Mucosa of stomach (tissue), 1 donor: ENCODE measurements around the gene CHD5.

Experiments
- H3K27me3 ChIP-seq: one replicate; pipeline ENCODE4 v1.7.0; 2013; ENCODE audit warnings: mild to moderate bottlenecking, low read length; ENCODE audit not compliant: control insufficient read depth, insufficient read depth
- H3K36me3 ChIP-seq: one replicate; pipeline ENCODE4 v1.7.0; 2013; ENCODE audit warnings: low read length; ENCODE audit not compliant: control insufficient read depth, insufficient read depth
- H3K4me1 ChIP-seq: one replicate; pipeline ENCODE4 v1.7.0; 2013; ENCODE audit warnings: mild to moderate bottlenecking, low read length; ENCODE audit not compliant: control insufficient read depth, insufficient read depth
- H3K4me3 ChIP-seq: one replicate; pipeline ENCODE4 v1.7.0; 2013; ENCODE audit warnings: low read length
- H3K9ac ChIP-seq: one replicate; pipeline ENCODE4 v1.7.0; 2013; ENCODE audit warnings: mild to moderate bottlenecking, low read length, moderate library complexity
- H3K9me3 ChIP-seq: one replicate; pipeline ENCODE4 v1.7.0; 2013; ENCODE audit warnings: mild to moderate bottlenecking, low read length, moderate library complexity; ENCODE audit not compliant: control insufficient read depth
- donor health status: Pancreatic carcinoma.

The CHD5 gene

GRCh38 chr1:6178751-6179563 lies 1.2 kb downstream of the CHD5 start:
- Histone ChIP-seq H3K36me3 (no peaks in the 10 kb centered on the region), H3K4me1 (peaks cover 4% of the 10 kb centered on the region), H3K27me3 (peaks cover 45% of the 10 kb centered on the region), H3K9me3 (no peaks in the 10 kb centered on the region), H3K9ac (no peak overlapping the region), H3K4me3 (no peak overlapping the region)

DNA sequence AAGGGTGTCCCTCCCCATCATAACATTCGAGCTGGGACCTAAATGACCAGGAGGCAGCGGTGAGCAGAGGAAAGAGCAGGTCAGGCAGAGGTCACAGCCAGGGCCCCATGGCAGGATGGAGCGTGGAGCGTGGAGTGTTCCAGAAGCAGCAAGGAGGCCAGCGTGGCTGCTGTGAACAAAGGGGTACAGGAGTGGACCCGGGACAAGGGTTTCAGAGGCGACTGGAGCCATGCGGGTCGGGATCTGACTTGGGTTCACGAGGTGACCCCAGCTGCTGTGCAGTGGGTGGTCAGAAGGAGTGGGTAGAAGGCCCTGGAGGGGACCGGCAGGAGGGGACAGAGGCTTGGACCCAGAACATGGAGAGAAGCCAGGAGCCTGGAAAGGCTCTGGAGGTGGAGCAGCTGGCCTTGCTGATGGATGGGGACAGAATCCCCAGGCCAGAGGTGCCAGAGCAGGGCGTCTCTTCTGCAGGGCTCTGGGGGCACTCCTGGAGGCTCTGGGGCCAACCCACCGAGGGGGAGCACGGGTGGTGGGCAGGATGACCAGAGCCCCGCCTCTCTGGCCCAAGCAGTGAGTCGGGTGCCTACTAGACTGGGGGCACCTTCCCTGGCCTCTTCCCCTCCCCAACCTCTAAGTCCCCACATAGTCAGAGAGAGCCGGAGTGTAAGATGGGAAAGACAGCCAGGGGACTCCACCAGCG lies 2.3 kb downstream of the CHD5 start:
- Histone ChIP-seq H3K9ac (no peak overlapping the region), H3K4me3 (no peak overlapping the region), H3K9me3 (no peaks in the 10 kb centered on the region), H3K36me3 (no peaks in the 10 kb centered on the region), H3K4me1 (peaks cover 4% of the 10 kb centered on the region), H3K27me3 (peaks cover 45% of the 10 kb centered on the region)

- H3K9ac ChIP-seq = no peak overlapping the region
- H3K36me3 ChIP-seq = no peaks in the 10 kb centered on the region
- H3K4me1 ChIP-seq = peaks cover 4% of the 10 kb centered on the region
- peaks cover 43% of the 10 kb centered on the region for H3K27me3 ChIP-seq
- no peaks in the 10 kb centered on the region for H3K9me3 ChIP-seq
- H3K4me3 ChIP-seq = no peak overlapping the region
Measured at GRCh38 chr1:6176779-6177178, 3.3 kb downstream of the CHD5 start.

DNA sequence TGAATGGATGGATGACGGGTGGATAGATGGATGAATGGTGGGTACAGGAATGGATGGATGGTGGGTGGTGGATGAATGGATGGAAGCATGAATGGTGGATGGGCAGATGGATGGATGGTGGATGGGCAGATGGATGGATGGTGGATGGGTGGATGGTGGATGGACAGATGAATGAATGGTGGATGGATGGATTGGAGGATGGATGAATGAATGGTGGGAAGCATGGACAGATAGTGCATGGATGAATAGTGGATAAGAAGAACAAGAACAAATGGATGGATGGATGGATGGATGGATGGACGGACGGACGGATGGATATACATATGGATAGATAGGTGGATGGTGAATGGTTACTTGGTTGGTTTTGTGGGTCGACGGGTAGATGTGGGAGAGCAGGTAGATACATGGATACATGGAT lies 4.7 kb downstream of the CHD5 start:
- Histone ChIP-seq H3K27me3 (peaks cover 31% of the 10 kb centered on the region), H3K36me3 (no peaks in the 10 kb centered on the region), H3K4me1 (peaks cover 4% of the 10 kb centered on the region), H3K9me3 (no peaks in the 10 kb centered on the region), H3K4me3 (no peak overlapping the region), H3K9ac (no peak overlapping the region)

GRCh38 chr1:6174621-6175410 lies 5.3 kb downstream of the CHD5 start:
- Histone ChIP-seq H3K36me3 (no peaks in the 10 kb centered on the region), H3K4me1 (peaks cover 4% of the 10 kb centered on the region), H3K9ac (no peak overlapping the region), H3K9me3 (no peaks in the 10 kb centered on the region), H3K27me3 (peaks cover 31% of the 10 kb centered on the region), H3K4me3 (no peak overlapping the region)

DNA sequence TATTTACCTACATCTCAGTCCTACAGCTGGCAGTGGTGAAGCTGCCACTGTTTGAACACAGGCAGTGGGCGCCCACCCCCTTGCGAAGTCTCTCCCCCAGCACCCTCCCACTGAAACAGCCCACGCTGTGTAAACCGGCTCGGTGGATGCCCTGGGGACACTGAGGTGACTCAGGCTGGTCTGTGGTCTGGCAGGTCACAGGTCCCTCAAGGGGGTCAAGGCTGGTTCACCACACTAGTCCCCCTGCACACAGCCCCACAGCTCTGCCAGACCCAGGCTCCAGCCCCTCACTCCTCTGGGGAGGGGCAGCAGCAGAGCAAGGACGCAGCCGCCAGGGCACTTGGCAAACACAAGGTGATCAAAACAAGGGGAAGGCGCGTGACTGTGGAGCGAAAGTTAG lies 7.6 kb downstream of the CHD5 start:
- Histone ChIP-seq H3K4me3 (no peak overlapping the region), H3K4me1 (no peaks in the 10 kb centered on the region), H3K36me3 (no peaks in the 10 kb centered on the region), H3K9me3 (no peaks in the 10 kb centered on the region), H3K27me3 (peaks cover 18% of the 10 kb centered on the region), H3K9ac (no peak overlapping the region)

DNA sequence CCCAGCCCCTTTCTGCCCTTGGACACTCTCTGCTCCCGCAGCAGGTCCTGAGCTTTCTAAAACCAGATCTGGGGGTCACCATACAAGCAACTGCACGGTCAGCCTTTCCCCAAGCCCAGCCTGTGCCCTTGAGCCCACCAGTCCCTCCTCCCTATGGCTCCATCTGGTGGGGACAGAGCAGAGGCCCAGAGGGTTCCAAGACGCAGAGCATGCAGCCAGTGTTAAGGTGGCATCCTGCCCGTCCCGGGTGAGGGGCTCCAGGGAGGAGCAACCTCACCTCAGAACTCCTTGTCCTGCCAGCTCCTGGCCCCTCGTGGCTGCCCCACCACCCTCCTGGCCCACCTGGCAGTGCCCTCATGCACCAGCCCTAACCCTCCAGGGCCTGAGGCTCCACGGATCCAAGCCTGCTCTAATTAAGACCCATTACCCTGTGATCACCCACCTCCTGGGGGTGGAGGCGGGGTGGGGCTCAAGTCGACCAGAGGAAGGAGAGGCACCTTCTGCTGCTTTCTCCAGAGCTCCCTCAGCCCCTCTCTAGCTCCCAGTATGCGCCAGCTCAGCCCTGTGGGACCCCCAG lies 8.5 kb downstream of the CHD5 start:
- Histone ChIP-seq H3K9ac (no peak overlapping the region), H3K27me3 (peaks cover 10% of the 10 kb centered on the region)

DNA sequence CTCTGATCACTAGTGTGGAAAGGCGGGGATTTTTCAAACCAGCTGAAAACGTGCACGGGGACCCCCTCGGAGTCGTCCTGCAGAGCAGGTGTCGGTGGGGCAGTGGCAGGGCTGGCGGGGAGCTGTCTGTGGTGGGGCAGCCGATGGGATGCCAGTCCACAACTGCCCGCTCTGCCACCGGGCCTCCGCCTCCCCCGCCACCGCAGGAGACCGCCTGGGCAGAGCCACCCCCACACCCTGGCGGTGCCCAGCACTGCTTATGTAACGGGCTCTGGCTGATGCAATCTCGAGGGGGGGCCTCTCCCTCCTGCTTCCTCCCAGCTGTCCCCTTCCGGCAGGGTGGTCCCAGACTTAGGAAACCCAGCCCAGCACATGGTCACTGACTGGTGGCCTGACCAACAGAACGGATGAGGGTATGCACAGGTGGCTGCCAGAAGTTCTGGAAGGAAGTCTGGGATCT lies 9.3 kb downstream of the CHD5 start:
- H3K27me3 ChIP-seq = peaks cover 4% of the 10 kb centered on the region
- no peaks in the 10 kb centered on the region for H3K9me3 ChIP-seq
- no peak overlapping the region for H3K9ac ChIP-seq

More for the DNA sequence above, 8.5 kb downstream of the CHD5 start:
- Histone ChIP-seq H3K4me1 (no peaks in the 10 kb centered on the region), H3K4me3 (no peak overlapping the region), H3K36me3 (no peaks in the 10 kb centered on the region), H3K9me3 (no peaks in the 10 kb centered on the region)

DNA sequence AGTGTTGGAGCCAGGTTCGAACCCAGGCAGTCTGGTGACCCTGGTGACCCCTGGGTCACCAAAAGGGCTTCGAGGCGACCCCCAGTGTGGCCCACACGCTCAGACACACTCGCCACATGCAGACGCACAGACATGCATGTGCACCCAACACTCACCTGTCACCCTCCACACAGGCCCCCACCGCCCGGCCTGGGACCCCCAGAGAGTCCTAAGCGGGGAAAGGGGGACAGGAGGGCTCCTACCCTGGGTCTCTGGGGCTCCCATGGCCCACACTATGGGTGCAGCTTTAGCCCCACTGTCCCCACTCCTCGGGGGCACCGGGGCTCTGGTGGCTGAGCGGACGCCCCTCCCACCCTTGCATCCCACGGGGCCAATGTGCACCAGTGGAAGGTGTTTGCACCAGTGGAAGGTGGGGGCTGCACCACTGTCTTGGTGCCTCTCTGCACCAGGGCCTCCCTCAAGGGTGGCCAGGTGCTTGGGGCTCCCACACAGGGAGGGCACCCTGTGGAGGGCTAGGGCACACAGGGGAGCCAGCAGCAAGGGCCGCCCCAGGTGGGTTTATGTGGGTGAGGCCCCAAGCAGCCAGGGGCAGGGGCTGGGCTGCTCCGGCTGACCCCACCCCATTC lies 9.9 kb downstream of the CHD5 start:
- no peak overlapping the region for H3K4me3 ChIP-seq

More for the DNA sequence above, 9.3 kb downstream of the CHD5 start:
- no peaks in the 10 kb centered on the region for H3K36me3 ChIP-seq
- no peaks in the 10 kb centered on the region for H3K4me1 ChIP-seq
- H3K4me3 ChIP-seq = no peak overlapping the region

DNA sequence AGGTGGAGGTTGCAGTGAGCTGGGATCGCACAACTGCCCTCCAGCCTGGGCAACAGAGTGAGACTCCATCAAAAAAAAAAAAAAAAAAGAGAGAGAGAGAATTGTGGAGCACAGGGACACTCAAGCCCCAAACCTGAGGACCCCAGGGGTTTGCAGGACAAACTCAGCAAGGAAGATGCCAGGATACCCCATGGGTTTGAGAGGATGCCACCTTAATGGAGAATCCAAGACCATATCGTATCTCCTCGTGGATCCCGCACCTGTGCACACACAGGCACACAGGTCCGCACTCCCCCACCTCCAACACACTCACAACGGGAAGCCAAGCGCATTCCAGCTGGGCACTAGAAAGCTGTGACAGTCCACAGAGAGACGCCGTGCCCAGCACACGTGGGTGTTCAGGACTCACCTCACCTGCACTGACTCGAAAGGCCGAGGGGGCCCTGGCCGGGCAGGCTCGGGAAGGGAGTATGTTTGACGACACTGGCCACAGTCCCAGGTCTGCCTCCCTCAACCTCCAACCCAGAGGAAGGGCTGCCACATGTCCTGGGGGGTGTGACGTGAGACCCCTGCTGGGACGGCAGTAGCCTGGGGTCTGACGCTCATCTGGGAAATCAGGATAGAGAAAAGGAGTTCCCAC lies 11.1 kb downstream of the CHD5 start:
- Histone ChIP-seq H3K36me3 (no peaks in the 10 kb centered on the region), H3K9me3 (no peaks in the 10 kb centered on the region), H3K27me3 (peaks cover 6% of the 10 kb centered on the region), H3K4me3 (no peak overlapping the region), H3K9ac (no peak overlapping the region), H3K4me1 (no peaks in the 10 kb centered on the region)

More for the DNA sequence above, 9.9 kb downstream of the CHD5 start:
- no peaks in the 10 kb centered on the region for H3K4me1 ChIP-seq
- peaks cover 6% of the 10 kb centered on the region for H3K27me3 ChIP-seq
- H3K36me3 ChIP-seq = no peaks in the 10 kb centered on the region
- H3K9me3 ChIP-seq = no peaks in the 10 kb centered on the region
- no peak overlapping the region for H3K9ac ChIP-seq
